ENCODE measurements around the gene GAD1. TPM values are rescaled to one million over a fixed set of nuclear protein-coding genes. Genes with fewer than 3 reads are reported as not detected.

The GAD1 gene
- total RNA-seq, 1 donor from 2014 or later, result not detected

DNA sequence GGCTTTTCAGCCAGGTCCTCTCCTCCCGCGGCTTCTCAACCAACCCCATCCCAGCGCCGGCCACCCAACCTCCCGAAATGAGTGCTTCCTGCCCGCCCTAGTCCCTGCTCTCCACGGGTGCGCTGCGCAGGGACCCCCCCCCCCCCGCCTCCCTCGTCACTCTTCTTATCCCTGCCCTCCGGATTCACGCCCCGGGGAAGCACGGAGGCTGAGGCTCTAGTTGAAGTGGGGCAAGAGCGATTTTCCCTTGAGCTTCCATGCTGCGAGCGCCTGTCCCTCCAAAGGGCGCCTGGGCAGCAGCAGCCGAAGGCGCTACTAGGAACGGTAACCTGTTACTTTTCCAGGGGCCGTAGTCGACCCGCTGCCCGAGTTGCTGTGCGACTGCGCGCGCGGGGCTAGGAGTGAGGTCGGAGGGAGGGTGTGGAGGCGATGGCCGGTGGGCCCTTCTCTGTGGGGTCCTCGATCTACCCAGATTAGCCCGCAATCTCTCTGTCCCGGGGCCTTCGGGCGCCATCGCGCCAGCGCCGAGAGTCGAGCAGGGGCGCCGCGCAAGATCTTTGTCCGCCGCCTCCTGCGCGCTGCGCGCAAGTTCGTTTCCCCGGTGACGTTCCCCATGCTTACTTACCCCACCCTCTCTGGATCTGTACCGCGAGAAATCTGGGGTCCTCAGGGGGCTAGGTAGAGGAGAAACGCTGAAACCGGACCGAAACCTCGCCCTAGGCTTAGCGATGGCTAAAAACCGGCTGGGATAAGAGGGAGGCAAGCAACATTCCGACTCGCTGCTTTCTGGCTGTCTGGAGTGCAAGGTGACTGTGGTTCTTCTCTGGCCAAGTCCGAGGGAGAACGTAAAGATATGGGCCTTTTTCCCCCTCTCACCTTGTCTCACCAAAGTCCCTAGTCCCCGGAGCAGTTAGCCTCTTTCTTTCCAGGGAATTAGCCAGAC is 677 bp downstream of the GAD1 start:
- ATAC-seq (ENCODE audit: low read depth) (no peak), DNase-seq (peak; percentile 25)
- H3K27ac Mint-ChIP-seq, result no peak overlapping the region
- CTCF ChIA-PET, result interaction anchor here (0.8 to 3.6 kb wide), 2 partner anchors 455 to 459 kb away, joined by 3 to 11 read pairs; no protein-coding TSS in a partner anchor
- H3K4me1 Mint-ChIP-seq, result peaks cover 61% of the 10 kb centered on the region
- intact Hi-C loops (cut with micrococcal nuclease), result loop anchor here (2.0 to 10.0 kb wide), 3 partner anchors 581 to 1363 kb away; partner anchors contain the start of gene DLX2
- no peaks in the 10 kb centered on the region for H3K9me3 Mint-ChIP-seq
- H3K4me3 Mint-ChIP-seq, result peak overlapping the region; percentile 70
- POLR2A ChIA-PET, result interaction anchor here (0.6 to 0.7 kb wide), 3 partner anchors 20 to 406 kb away, joined by 3 to 7 read pairs (median 6); no protein-coding TSS in a partner anchor
- TF ChIP-seq CTCF (IDR thresholded peaks at IDR 0.05), result no peak
- H3K36me3 Mint-ChIP-seq (ENCODE audit: low read depth), result no peaks in the 10 kb centered on the region
- H3K27me3 Mint-ChIP-seq, result peaks cover 73% of the 10 kb centered on the region

DNA sequence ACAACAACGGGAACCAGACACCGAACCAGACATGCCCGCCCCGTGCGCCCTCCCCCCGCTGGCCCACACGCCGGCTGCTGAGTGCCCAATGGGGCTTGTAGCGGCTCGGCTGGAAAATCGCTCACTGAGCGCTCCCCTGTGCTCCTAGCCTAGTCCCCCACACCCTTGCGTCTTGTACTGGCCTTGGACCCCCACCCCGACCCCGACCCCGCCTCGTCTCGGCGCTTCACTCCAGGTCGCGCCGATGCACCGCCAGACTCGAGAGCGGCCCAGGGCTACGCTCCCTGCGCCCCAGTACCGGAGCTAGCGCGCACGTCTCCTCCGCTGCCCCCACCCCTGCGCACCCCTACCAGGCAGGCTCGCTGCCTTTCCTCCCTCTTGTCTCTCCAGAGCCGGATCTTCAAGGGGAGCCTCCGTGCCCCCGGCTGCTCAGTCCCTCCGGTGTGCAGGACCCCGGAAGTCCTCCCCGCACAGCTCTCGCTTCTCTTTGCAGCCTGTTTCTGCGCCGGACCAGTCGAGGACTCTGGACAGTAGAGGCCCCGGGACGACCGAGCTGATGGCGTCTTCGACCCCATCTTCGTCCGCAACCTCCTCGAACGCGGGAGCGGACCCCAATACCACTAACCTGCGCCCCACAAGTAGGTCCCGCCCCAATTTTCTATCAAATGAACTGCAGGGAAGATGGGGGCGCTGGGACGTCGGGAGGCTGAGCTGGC is 1.5 kb downstream of the GAD1 start:
- Mint-ChIP-seq H3K36me3 (ENCODE audit: low read depth) (no peaks in the 10 kb centered on the region), H3K27ac (no peak overlapping the region), H3K9me3 (no peaks in the 10 kb centered on the region), H3K4me1 (peaks cover 67% of the 10 kb centered on the region), H3K27me3 (peaks cover 72% of the 10 kb centered on the region), H3K4me3 (peak overlapping the region; percentile 35)
- DNase-seq (peak; percentile 20), ATAC-seq (ENCODE audit: low read depth) (no peak)
- intact Hi-C loops (cut with micrococcal nuclease), result loop anchor here (5.0 to 10.0 kb wide), 2 partner anchors 1284 to 1363 kb away; partner anchors contain the start of gene DLX2
- ChIA-PET CTCF (interaction anchor here (0.9 kb wide), 1 partner anchor 457 kb away, joined by 3 read pairs; no protein-coding TSS in a partner anchor), POLR2A (no interaction called here)
- TF ChIP-seq CTCF (IDR thresholded peaks at IDR 0.05), result no peak

- DNase-seq, result no peak
- H3K9me3 Mint-ChIP-seq, result no peaks in the 10 kb centered on the region
- H3K27me3 Mint-ChIP-seq, result peaks cover 68% of the 10 kb centered on the region
- peak overlapping the region; percentile 35 for H3K4me3 Mint-ChIP-seq
- POLR2A ChIA-PET, result no interaction called here
- peaks cover 68% of the 10 kb centered on the region for H3K4me1 Mint-ChIP-seq
- H3K36me3 Mint-ChIP-seq (ENCODE audit: low read depth), result no peaks in the 10 kb centered on the region
- CTCF ChIA-PET, result interaction anchor here (0.9 kb wide), 1 partner anchor 457 kb away, joined by 3 read pairs; no protein-coding TSS in a partner anchor
- intact Hi-C loops (cut with micrococcal nuclease), result loop anchor here (5.0 to 10.0 kb wide), 2 partner anchors 1283 to 1364 kb away; partner anchors contain the start of gene DLX2
- no peak for ATAC-seq (ENCODE audit: low read depth)
- TF ChIP-seq CTCF (IDR thresholded peaks at IDR 0.05), result no peak
- no peak overlapping the region for H3K27ac Mint-ChIP-seq
These were observed 2.2 kb downstream of the GAD1 start for GRCh38 chr2:170818752-170819470.

- no peaks in the 10 kb centered on the region for H3K9me3 Mint-ChIP-seq
- H3K36me3 Mint-ChIP-seq (ENCODE audit: low read depth), result no peaks in the 10 kb centered on the region
- peaks cover 66% of the 10 kb centered on the region for H3K27me3 Mint-ChIP-seq
- peak overlapping the region; percentile 76 for H3K4me3 Mint-ChIP-seq
- ATAC-seq (ENCODE audit: low read depth) (no peak), DNase-seq (no peak)
- POLR2A ChIA-PET, result no interaction called here
- no peak overlapping the region for H3K27ac Mint-ChIP-seq
- peaks cover 66% of the 10 kb centered on the region for H3K4me1 Mint-ChIP-seq
- no peak for TF ChIP-seq CTCF (IDR thresholded peaks at IDR 0.05)
- intact Hi-C loops (cut with micrococcal nuclease), result loop anchor here (5.0 to 10.0 kb wide), 2 partner anchors 1282 to 1365 kb away; partner anchors contain the start of gene DLX2
- CTCF ChIA-PET, result interaction anchor here (0.7 kb wide), 1 partner anchor 53 kb away, joined by 3 read pairs; no protein-coding TSS in a partner anchor
These were observed 3.3 kb downstream of the GAD1 start for GRCh38 chr2:170819680-170820664.
